Breast epithelium (tissue), 3 donors: ENCODE data around the gene PDS5A.

Source experiments
- POLR2A ChIP-seq: fragments of 450-650 bp; IDR thresholded peaks from one replicate; pipeline ENCODE4 v1.6.1; 2016; ENCODE audit warnings: antibody characterized with exemption, mild to moderate bottlenecking, moderate library complexity
- TF ChIP-seq, protein P1 (sequence below), 3 donors: fragments of 450-650 bp; IDR thresholded peaks; one replicate each; pipeline ENCODE4 v1.5.1; 2016 to 2017; ENCODE audit warnings: antibody characterized with exemption in 3 of 3, mild to moderate bottlenecking in 3 of 3, moderate library complexity in 3 of 3

DNA sequence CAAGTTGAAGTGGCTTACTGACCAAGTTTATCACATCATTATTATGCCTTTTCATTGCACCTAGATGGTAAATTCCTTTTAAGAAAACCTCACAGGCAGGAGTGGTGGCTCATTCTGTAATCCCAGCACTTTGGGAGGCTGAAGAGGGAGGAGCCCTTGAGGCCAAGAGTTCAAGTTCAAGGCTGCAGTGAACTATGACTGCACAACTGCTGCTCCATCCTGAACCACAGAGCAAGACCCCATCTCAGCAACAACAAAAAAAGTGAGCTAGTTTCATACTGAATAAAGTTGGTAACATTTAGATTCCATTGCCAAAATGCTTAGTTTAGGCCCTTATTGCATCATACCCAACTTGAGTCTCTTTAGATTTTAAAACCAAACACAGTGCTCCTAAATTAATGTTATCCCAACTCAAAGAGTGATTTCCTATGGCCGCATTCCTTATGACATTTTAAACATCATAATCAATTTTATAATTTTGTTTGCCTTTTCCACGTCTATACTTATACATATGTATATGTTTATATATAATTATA lies 36.0 kb downstream of the PDS5A start:
- TF ChIP-seq, protein P1, sequence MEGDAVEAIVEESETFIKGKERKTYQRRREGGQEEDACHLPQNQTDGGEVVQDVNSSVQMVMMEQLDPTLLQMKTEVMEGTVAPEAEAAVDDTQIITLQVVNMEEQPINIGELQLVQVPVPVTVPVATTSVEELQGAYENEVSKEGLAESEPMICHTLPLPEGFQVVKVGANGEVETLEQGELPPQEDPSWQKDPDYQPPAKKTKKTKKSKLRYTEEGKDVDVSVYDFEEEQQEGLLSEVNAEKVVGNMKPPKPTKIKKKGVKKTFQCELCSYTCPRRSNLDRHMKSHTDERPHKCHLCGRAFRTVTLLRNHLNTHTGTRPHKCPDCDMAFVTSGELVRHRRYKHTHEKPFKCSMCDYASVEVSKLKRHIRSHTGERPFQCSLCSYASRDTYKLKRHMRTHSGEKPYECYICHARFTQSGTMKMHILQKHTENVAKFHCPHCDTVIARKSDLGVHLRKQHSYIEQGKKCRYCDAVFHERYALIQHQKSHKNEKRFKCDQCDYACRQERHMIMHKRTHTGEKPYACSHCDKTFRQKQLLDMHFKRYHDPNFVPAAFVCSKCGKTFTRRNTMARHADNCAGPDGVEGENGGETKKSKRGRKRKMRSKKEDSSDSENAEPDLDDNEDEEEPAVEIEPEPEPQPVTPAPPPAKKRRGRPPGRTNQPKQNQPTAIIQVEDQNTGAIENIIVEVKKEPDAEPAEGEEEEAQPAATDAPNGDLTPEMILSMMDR (IDR thresholded peaks at IDR 0.05): no peak
- no peak for TF ChIP-seq POLR2A
